GM18870 (cell line): ENCODE measurements around the gene MEG3.

Experiments
- ATAC-seq: cut with Tn5 transposase; IDR thresholded peaks from one replicate; pipeline ENCODE4 v1.9.1; 2021; ENCODE audit warnings: moderate library complexity; ENCODE audit not compliant: unreplicated experiment

Gene MEG3

DNA sequence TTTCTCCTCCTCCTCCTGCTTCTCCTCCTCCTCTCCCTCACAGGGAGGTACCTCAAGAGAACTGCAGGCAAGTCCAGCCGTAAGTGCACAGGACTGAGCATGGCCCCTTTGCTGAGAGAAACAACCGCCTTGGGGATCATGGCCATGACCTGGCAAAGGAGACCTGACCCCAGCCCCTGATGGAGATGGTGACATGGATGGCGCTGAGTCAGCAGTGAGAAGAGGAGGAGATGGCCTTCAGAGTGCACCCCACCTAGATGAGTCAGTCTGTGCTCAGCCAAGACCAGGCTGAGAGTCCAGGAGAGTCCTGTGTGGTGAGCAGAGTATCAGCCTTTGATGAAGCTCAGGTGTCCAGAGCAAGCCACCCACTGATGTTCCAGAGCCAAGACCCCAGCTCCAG lies 36.4 kb downstream of the MEG3 start:
- no peak for ATAC-seq

GRCh38 chr14:100862793-100863192 lies 36.9 kb downstream of the MEG3 start:
- ATAC-seq, result no peak

- no peak for ATAC-seq
These were observed 38.3 kb downstream of the MEG3 start for GRCh38 chr14:100864206-100864605.

- ATAC-seq, result no peak
These were observed 39.2 kb downstream of the MEG3 start for GRCh38 chr14:100864960-100865681.

GRCh38 chr14:100865682-100866591 lies 40.0 kb downstream of the MEG3 start:
- ATAC-seq, result no peak

GRCh38 chr14:100866666-100867630 lies 41.0 kb downstream of the MEG3 start:
- no peak for ATAC-seq

DNA sequence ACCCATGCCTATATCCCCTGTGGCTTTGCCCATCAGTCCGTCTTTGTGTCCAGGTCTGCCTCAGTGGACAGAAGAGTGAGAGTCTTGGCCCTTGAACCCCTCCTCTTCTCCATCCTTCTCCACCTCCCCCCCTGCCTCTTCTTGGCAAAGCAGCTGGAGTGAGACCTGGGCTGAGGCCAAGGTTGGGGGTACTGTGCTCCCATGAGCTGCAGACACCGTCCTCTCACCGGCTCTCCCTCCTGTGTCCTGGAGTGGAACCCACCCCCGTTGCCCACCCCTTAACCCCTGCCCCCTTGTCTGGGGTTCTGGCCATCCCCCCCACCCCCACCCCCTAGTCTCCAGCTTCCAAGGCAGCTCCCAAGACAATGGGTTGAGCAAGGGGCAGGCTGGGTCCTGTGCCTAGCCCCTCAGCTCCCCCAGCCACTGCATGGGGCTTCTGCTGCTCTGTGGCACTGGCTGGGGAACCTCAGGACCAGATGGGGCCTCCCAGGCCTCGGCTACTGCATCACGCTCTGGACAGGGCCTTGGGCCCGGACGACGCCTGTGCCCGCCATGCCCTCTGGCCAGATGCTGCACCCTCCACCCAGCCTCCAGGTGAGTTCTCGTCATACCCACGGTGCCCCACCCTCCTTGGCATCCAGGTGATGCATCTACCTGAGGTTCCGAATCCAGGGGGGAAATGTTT lies 41.9 kb downstream of the MEG3 start:
- ATAC-seq, result no peak

DNA sequence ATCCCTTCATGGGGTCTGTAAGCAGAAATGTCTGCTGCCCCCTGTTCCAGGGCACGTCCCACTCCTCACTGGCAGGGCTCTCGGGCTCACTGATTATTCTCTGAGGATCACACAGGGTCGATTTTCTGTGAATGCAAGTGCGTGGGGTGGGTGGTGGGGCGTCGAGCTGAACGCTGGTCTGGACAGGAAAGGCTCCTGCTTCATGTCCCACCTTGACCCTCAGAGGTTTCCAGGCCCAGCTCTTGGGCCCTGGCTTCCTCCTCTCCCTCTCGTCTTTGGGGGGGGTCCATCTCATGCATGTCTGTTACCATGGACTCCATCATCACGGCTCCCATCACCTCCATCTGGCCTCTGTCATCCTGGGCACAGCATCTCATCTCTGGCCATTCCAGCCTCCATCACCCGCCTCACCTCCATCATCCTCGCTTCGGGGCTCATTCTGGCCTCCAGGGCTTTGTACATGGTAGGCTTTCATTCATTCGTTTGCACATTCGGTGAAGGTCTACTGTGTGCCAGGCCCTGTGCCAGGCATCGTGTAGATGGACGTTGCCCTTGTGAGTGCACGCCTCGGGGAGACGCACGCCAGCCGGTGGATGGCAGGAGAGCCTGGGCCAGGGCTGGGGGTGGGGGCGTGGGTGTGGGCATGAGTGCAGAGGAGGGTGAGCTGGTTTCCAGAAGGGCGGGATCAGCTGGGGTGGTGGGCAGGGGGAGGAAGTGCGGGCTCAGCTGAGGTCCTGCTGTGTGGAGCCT lies 42.9 kb downstream of the MEG3 start:
- ATAC-seq, result no peak

- no peak for ATAC-seq
These were observed 45.6 kb downstream of the MEG3 start for GRCh38 chr14:100871234-100872186.

DNA sequence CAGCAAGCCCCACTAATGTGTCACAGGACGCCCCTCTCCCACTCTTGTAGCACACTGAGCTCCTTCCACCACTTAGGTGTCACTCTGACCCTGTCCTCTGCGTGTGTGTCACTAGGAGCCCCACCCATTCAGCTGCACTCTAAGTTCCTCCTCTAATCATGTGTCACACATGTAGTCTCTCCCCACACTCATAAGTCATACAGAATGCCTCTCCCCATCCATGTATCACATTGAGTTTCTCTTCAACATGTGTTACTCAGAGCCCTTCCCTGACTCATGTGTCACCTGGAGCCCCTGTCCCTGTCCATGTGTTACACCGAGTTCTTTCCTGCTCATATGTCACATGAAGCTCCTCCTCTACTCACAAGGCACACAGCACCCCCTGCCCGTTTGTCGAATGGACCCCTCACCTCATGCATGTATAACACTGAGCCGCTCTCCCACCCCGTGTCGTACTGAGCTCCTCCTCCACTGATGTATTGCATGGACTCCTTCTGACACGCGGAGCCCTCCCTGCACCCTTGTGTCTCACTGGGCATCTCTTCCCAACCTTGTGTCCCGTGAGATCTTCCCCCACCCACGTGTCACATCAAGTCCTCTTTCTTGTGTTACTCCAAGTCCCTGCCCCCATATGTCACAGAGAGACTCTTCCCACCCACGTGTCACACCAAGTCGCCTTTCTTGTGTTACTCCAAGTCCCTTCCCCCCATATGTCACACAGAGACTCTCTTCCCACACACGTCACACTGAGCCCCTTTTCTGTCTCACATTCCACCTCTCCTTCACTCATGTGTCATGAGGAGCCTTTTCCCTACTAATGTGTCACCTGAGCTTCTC lies 46.6 kb downstream of the MEG3 start:
- ATAC-seq, result no peak

- ATAC-seq, result no peak
These were observed 47.2 kb downstream of the MEG3 start for GRCh38 chr14:100873096-100873482.

GRCh38 chr14:100874051-100874410 lies 48.1 kb downstream of the MEG3 start:
- no peak for ATAC-seq

DNA sequence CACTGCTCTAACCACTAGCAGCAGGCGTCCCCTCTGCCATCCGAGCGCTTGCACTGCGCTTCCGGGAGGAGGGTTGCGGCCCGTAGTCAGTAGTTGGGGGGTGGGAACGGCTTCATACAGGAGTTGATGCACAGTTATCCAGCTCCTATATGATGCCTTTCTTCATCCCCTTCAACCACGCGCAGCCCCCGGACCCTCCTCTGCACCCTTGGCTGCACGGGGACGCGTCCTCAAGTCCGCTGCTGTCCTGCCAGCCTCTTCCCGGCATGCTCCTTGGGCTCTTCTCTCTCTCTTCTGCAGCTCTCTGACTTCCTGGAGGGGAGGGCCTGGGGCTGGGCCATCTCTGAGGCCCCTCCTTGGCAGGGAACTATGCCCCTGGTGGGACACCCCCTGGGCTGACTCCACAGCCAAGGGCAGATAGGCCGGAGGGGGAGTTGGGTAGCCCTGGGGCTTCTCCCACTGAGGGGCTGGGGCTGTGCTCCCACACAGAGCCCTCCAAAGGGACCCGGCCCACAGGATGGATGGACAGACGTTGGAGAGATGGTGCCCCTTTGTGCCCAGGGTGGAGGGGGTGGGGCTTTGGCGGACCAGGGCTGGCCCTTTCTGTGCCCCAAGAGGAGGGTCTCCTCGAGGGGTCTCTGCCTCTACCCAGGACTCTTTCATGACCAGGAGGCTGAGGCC lies 48.6 kb downstream of the MEG3 start:
- ATAC-seq, result no peak

GRCh38 chr14:100875126-100875525 lies 49.2 kb downstream of the MEG3 start:
- ATAC-seq, result no peak

DNA sequence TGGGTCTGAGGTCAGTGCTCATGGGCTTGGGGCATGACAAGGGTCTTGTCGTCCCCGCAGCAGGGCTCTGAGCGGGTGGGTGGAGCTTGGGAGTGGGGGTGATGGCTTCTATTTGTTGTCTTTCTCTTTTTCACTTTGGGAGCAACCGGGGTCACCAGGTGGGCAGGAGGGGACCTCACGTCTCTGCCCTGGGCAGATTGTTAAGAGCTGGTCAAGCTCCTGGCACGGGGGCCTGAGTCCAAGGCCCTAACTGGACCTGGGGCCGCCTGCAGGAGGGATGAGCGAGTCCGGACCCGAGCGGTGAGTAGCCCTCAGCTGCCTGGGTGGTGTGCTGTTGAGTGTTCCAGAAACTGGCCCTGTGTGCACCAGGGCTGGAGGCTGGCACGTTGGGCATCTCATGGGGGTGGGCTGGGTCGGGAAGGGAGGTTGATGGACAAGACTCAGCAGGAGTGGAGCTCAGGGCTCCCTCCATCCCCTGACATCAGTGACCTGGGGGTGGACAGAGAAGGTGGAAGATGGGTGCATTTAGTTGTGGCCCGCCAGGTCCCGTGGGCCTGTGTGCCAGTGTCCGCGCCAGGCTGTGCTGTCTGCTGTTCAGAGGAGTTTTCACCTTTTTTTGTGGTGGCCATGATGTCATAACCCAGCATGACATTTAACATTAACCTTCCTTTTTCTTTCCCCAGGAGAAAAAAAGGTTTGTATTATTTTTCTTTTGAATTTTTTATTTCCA lies 50.1 kb downstream of the MEG3 start:
- ATAC-seq, result no peak

DNA sequence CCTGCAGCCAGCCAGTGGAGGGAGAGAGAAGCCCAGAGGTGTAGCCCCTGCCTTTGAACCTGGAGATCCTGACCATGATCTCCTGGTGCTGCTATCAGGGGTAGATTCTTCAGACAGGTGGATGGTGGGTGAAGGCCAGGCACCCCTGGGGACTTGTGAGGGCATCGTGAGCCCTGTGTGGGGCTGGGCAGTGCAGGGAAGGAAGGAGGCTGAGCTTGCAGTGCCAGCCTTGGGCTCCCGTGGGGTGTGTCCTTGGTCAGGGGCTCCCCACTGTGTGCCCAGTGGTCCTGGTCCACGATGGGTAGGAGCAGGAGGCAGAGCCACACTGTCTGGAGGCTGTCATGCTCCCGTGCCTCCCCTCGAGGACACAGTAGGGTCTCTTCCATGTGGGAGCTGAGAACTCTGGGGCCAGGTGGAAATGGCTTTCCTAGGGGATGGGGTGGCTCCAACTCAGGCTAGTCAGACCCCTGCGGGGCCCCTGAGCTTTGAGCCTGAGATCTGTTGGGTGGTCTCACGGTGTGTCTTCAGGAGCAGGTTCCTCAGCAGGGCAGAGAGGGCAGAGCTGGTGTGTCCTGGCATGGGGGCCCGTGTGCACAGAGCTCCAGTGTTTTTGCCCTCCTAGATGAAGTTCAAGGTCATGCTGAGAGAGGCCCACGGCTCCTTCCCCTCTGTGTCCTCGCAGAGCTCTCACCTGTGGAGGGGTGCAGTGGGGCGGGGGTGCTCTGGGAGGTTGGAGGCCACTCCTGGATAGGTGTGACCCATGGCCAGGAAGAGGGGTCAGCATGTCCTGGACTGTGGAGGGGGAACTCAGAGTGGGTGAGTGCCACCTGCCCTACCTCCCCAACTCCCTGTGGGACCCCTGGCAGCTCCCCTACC lies 52.6 kb downstream of the MEG3 start:
- ATAC-seq, result no peak
